Heart right ventricle (tissue), 16 donors: ENCODE measurements around the gene LRRC61. TPM values are rescaled to one million over a fixed set of nuclear protein-coding genes. Genes with fewer than 3 reads are reported as not detected.
"Not testable (repeated sequence)": the region's sequence is repeated elsewhere in the genome, so short reads cannot be mapped to it uniquely, and the experiment has no call there.

Experiments used
- ATAC-seq, 8 donors: fragments of 200-7000 bp; cut with Tn5 transposase; one replicate each; pipeline ENCODE4 v1.9.1; 2020; ENCODE audit warnings: mild to moderate bottlenecking in 8 of 8, moderate library complexity in 8 of 8, moderate number of reproducible peaks in 1 of 8
- DNase-seq, 2 donors: peaks; one replicate each; pipeline ENCODE4 v3.0.0-alpha.2; 2020
- H3K27ac ChIP-seq, 10 donors: fragments of 200-600 bp; sonication (generic) in 2 of 10; one replicate each; pipeline versions ENCODE4 v1.5.0 to v1.8.0; 2020 to 2022; ENCODE audit warnings: mild to moderate bottlenecking in 3 of 10
- H3K27me3 ChIP-seq, 7 donors: fragments of 200-600 bp; one replicate each; pipeline ENCODE4 v1.8.0; 2021 to 2022; ENCODE audit warnings: mild to moderate bottlenecking in 2 of 7
- H3K36me3 ChIP-seq, 9 donors: fragments of 200-600 bp; sonication (generic) in 1 of 9; one replicate each; pipeline versions ENCODE4 v1.5.0 to v1.8.0; 2020 to 2022; ENCODE audit warnings: mild to moderate bottlenecking in 2 of 9
- H3K4me1 ChIP-seq, 9 donors: fragments of 200-600 bp; sonication (generic) in 1 of 9; one replicate each; pipeline versions ENCODE4 v1.5.0 to v1.8.0; 2020 to 2022; ENCODE audit warnings: mild to moderate bottlenecking in 4 of 9
- H3K4me3 ChIP-seq, 10 donors: fragments of 200-600 bp; sonication (generic) in 2 of 10; one replicate each; pipeline versions ENCODE4 v1.5.0 to v1.8.0; 2020 to 2022; ENCODE audit warnings: mild to moderate bottlenecking in 7 of 10, moderate library complexity in 2 of 10
- H3K9me3 ChIP-seq, 11 donors: fragments of 200-600 bp in 10 of 11; sonication (generic) in 2 of 11; one replicate each; pipeline versions ENCODE4 v1.5.0 to v1.8.0; 2013 to 2022; ENCODE audit warnings: mild to moderate bottlenecking in 2 of 11, control low read depth in 1 of 11, moderate library complexity in 1 of 11
- CTCF ChIP-seq, 9 donors: fragments of 200-600 bp; sonication (generic) in 2 of 9; IDR thresholded peaks; one replicate each; pipeline versions ENCODE4 v1.5.0 to v1.8.0; 2021 to 2022; ENCODE audit warnings: antibody characterized with exemption in 9 of 9, mild to moderate bottlenecking in 5 of 9, moderate library complexity in 1 of 9
- WGBS, 2 donors: extraction: QIAGEN DNeasy Blood & Tissue Kit; methylation state at CpG; one replicate each; pipeline ENCODE4 v1.1.7; 2013; ENCODE audit warnings: inconsistent platforms in 1 of 2; 5-methylcytosine and 5-hydroxymethylcytosine counted together
- intact Hi-C, 10 donors: fragments of 100-400 bp; cut with DNase I; formaldehyde crosslinking; loops; one replicate each; pipeline versions ENCODE4 v1.11.1 to v1.14.2; 2022
- polyA plus RNA-seq, 2 donors: library from polyadenylated mRNA; stranded (reverse); fragments of 200-250 nt; gene quantifications; one replicate each; pipeline ENCODE4 v1.2.3, GENCODE V29; 2013
- total RNA-seq, 10 donors: library from RNA; stranded (reverse); fragmentation: NEBNext Ultra II Directional in 3 of 10; extraction: Animal tissue kit (Norgen Biotek cat#: 25700) in 3 of 10; gene quantifications; one replicate each; pipeline versions ENCODE4 v1.2.1 to v1.2.4, GENCODE V29; 2021 to 2023
- donor health status: Arrhythmogenic right ventricular cardiomyopathy.
- donor health status: ischemic (EF 13 %, LVEDD 7.1; RV severe dilation, severe dysfunction).
- donor health status: healthy with polysubstance abuse.
- donor health status: DM: no; HTN: yes; CAD: no.
- donor health status: DM: no; HTN: no; CAD: no.
- donor health status: ischemic (EF 25% LVEDD 6.9; RV normal size, moderate dysfunction).
- donor health status: ischemic (EF 25% LVEDD 5.7; RV mildly dilated, moderate dysfunction).
- donor health status: healthy.
- donor health status: DM: yes; HTN: yes; CAD: no.
- donor health status: Ischemic cardiomyopathy.
- donor health status: ischemic (EF 35%, LVEDD 5.7; RV mildly dilated, moderate dysfunction).
- donor health status: nonischemic (EF 11% LVEDD 7.7; RV severe dilation, severe dysfunction).
- donor health status: DM: yes; HTN: yes; CAD: no.
- donor health status: PGD.
- donor health status: ischemic (EF 29% LVEDD 5.4; RV normal size, mild dysfunction).
- donor health status: nonischemic (EF 23%, LVEDD 6.1; RV moderate dilation, normal function).

Gene LRRC61
- total and polyA plus RNA-seq, 12 donors: 1.2 to 6.4 (median 3.9) TPM

GRCh38 chr7:150285849-150286754 lies 37.1 kb upstream of the LRRC61 start:
- ATAC-seq: peak; percentile 72 to 95 (median 86)
- H3K9me3 ChIP-seq: not testable (repeated sequence)

GRCh38 chr7:150287815-150288214 lies 35.3 kb upstream of the LRRC61 start:
- 77 to 78% methylated on average over 7 of the region's 7 CpGs for WGBS, 2 donors
- H3K4me3 ChIP-seq, H3K27me3 ChIP-seq, DNase-seq, ATAC-seq, H3K4me1 ChIP-seq, H3K36me3 ChIP-seq, H3K9me3 ChIP-seq, H3K27ac ChIP-seq: not testable (repeated sequence)
- intact Hi-C loops: loop anchor here in 7 of 10 donors (2.0 to 10.0 kb wide), 4 partner anchors 129 to 137 kb away; no protein-coding TSS in a partner anchor

More at GRCh38 chr7:150285849-150286754, 37.1 kb upstream of the LRRC61 start:
- not testable (repeated sequence) for H3K27me3 ChIP-seq, H3K4me1 ChIP-seq, H3K27ac ChIP-seq, H3K4me3 ChIP-seq, H3K36me3 ChIP-seq
- TF ChIP-seq CTCF (IDR thresholded peaks at IDR 0.05): peak in 8 of 9 donors; percentile 48 to 77 (median 65)
- intact Hi-C loops: loop anchor here in 7 of 10 donors (2.0 to 10.0 kb wide), 4 partner anchors 131 to 139 kb away; no protein-coding TSS in a partner anchor
- peak in 1 of 2 donors; percentile 8 for DNase-seq
- 32 to 35% methylated on average over 16 of the region's 16 CpGs for WGBS, 2 donors

- H3K9me3 ChIP-seq, ATAC-seq, H3K36me3 ChIP-seq, DNase-seq, H3K27me3 ChIP-seq, H3K27ac ChIP-seq, H3K4me3 ChIP-seq, H3K4me1 ChIP-seq: not testable (repeated sequence)
- WGBS, 2 donors: 86 to 91% methylated on average over 4 to 5 of the region's 6 CpGs
- intact Hi-C loops: loop anchor here in 6 of 10 donors (5.0 to 10.0 kb wide), 3 partner anchors 128 to 136 kb away; no protein-coding TSS in a partner anchor
These were observed 34.3 kb upstream of the LRRC61 start for GRCh38 chr7:150288816-150289215.

GRCh38 chr7:150290317-150290716 lies 32.8 kb upstream of the LRRC61 start:
- H3K27me3 ChIP-seq, intact Hi-C loops, ATAC-seq, H3K36me3 ChIP-seq, H3K4me1 ChIP-seq, H3K4me3 ChIP-seq, DNase-seq, H3K9me3 ChIP-seq, H3K27ac ChIP-seq: not testable (repeated sequence)
- WGBS, 2 donors: 55 to 61% methylated on average over 6 of the region's 6 CpGs

- H3K27me3 ChIP-seq, DNase-seq, H3K27ac ChIP-seq, H3K4me1 ChIP-seq, H3K9me3 ChIP-seq, intact Hi-C loops, H3K36me3 ChIP-seq, H3K4me3 ChIP-seq, ATAC-seq: not testable (repeated sequence)
- 91 to 92% methylated on average over 8 of the region's 8 CpGs for WGBS, 2 donors
These were observed 28.1 kb upstream of the LRRC61 start for GRCh38 chr7:150295027-150295426.

GRCh38 chr7:150295614-150296013 lies 27.5 kb upstream of the LRRC61 start:
- H3K27ac ChIP-seq, DNase-seq, H3K36me3 ChIP-seq, H3K4me3 ChIP-seq, H3K27me3 ChIP-seq, H3K4me1 ChIP-seq, intact Hi-C loops, H3K9me3 ChIP-seq: not testable (repeated sequence)
- 73 to 75% methylated on average over 2 of the region's 8 CpGs for WGBS, 2 donors
- ATAC-seq: peak in 6 of 8 donors; percentile 66 to 88 (median 77)

- DNase-seq, H3K27ac ChIP-seq, H3K9me3 ChIP-seq, H3K4me3 ChIP-seq, ATAC-seq, H3K27me3 ChIP-seq, intact Hi-C loops, H3K4me1 ChIP-seq, H3K36me3 ChIP-seq: not testable (repeated sequence)
- 74 to 80% methylated on average over 8 to 9 of the region's 10 CpGs for WGBS, 2 donors
These were observed 26.4 kb upstream of the LRRC61 start for GRCh38 chr7:150296802-150297201.

- ATAC-seq, H3K9me3 ChIP-seq, H3K27ac ChIP-seq, H3K4me1 ChIP-seq, H3K27me3 ChIP-seq, DNase-seq, H3K4me3 ChIP-seq, intact Hi-C loops, H3K36me3 ChIP-seq: not testable (repeated sequence)
These were observed 25.2 kb upstream of the LRRC61 start for GRCh38 chr7:150297978-150298377.

GRCh38 chr7:150302908-150303310 lies 20.2 kb upstream of the LRRC61 start:
- H3K27ac ChIP-seq, H3K27me3 ChIP-seq, H3K9me3 ChIP-seq, intact Hi-C loops, H3K4me1 ChIP-seq, DNase-seq, H3K4me3 ChIP-seq, H3K36me3 ChIP-seq: not testable (repeated sequence)
- 41 to 43% methylated on average over 1 of the region's 1 CpG for WGBS, 2 donors
- peak in 2 of 8 donors; percentile 48 to 55 for ATAC-seq

GRCh38 chr7:150304499-150305258 lies 18.5 kb upstream of the LRRC61 start:
- H3K36me3 ChIP-seq, H3K27me3 ChIP-seq, intact Hi-C loops, DNase-seq, H3K9me3 ChIP-seq, H3K27ac ChIP-seq, H3K4me3 ChIP-seq, H3K4me1 ChIP-seq: not testable (repeated sequence)
- peak in 1 of 8 donors; percentile 53 for ATAC-seq
- WGBS, 2 donors: 77 to 91% methylated on average over 8 of the region's 8 CpGs
